Fibroblast of mammary gland (primary cell): ENCODE results near the gene DEFB114.

Experiments used
- DNase-seq: peaks from one replicate; pipeline ENCODE4 v3.0.0-alpha.2; 2010; ENCODE audit warnings: low read depth
- H3K4me3 ChIP-seq: 2 replicates; pipeline ENCODE4 v1.5.1; 2011; ENCODE audit warnings: low read depth, mild to moderate bottlenecking, low read length, moderate library complexity; ENCODE audit not compliant: control insufficient read depth
- CTCF ChIP-seq: conservative IDR thresholded peaks from 2 replicates; pipeline ENCODE4 v1.5.1; 2011; ENCODE audit warnings: low read depth, low read length, inconsistent platforms; ENCODE audit not compliant: control insufficient read depth, insufficient read depth

The DEFB114 gene

GRCh38 chr6:49982046-49982445, 18.1 kb upstream of the DEFB114 start:
- DNase-seq, result no peak
- TF ChIP-seq CTCF, result no peak
- H3K4me3 ChIP-seq, result no peak overlapping the region

- DNase-seq, result peak; percentile 37
- no peak for TF ChIP-seq CTCF
These were observed 16.9 kb upstream of the DEFB114 start for GRCh38 chr6:49980898-49981297.

GRCh38 chr6:49979584-49979983, 15.6 kb upstream of the DEFB114 start:
- DNase-seq, result no peak
- TF ChIP-seq CTCF, result no peak
- no peak overlapping the region for H3K4me3 ChIP-seq

More at GRCh38 chr6:49980898-49981297, 16.9 kb upstream of the DEFB114 start:
- no peak overlapping the region for H3K4me3 ChIP-seq

GRCh38 chr6:49978332-49979226, 14.6 kb upstream of the DEFB114 start:
- H3K4me3 ChIP-seq, result no peak overlapping the region
- no peak for TF ChIP-seq CTCF
- no peak for DNase-seq

- DNase-seq, result no peak
- no peak for TF ChIP-seq CTCF
- H3K4me3 ChIP-seq, result no peak within 1 kb of the TSS
These were observed 5.6 kb upstream of the DEFB114 start, which contains the start of gene DEFB113 for GRCh38 chr6:49969605-49970004. Gene DEFB113 (minus strand): TSS chr6:49969625. CDS start chr6:49969625, 0 bp downstream.

GRCh38 chr6:49966823-49967222, 2.9 kb upstream of the DEFB114 start:
- no peak for DNase-seq
- no peak overlapping the region for H3K4me3 ChIP-seq
- TF ChIP-seq CTCF, result no peak

GRCh38 chr6:49966334-49966733, 2.4 kb upstream of the DEFB114 start:
- TF ChIP-seq CTCF, result no peak

More at GRCh38 chr6:49966334-49966733, 2.4 kb upstream of the DEFB114 start:
- no peak overlapping the region for H3K4me3 ChIP-seq
- DNase-seq, result no peak
